ENCODE results near the gene FOXK1. TPM values are rescaled to one million over a fixed set of nuclear protein-coding genes. Genes with fewer than 3 reads are reported as not detected.
A peak's percentile ranks its signal among the peaks of the same experiment; 100 is the strongest.

Gene FOXK1
- total and polyA plus RNA-seq, 2 of the 13 experiments (the other 11 are each of a cell fraction or from before 2014, with no cell fraction given): 4.6 to 8.8 TPM

DNA sequence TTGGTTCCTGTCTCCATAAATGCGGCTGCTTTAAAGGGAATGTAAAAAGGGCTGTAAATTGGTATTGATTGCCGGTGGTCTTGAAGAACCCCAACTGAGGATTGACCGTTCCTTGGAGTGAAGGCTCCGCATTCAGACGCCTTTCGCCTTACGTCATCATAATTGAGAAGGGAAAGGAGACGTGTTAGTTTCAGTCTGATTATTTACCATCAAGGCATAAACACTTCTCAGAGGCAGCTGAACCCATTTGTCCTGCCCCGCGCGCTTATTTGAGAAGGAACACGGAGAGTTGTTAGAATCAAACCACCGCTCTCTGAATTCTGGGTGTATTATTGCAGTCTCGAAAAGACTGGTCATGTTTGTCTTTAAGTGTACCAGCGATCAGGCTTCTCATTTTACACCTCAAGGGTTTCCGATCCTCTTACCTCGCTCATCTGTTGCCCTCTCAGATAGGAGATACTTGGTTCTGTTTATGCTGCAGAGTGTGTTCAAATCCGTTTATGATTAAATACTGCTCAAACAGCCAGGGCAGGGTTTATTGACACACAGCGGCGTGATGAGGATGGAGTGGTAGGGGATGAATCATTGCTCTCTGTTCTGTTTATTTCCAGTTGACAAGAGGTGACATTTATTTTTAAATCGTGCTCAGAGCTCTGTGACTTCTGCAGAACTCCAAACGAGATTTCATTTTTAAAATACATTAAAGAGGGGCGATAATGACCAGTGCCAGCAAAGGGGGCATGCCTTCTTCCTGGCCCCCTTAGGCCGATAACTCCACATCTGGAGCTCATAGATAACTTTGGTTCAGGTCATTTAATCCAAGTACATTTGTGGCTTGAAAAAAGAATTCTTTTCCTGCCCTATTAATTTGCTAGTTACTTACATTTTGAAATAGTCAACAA lies 30.4 kb downstream of the FOXK1 start (continued):
- TF ChIP-seq, protein P1, sequence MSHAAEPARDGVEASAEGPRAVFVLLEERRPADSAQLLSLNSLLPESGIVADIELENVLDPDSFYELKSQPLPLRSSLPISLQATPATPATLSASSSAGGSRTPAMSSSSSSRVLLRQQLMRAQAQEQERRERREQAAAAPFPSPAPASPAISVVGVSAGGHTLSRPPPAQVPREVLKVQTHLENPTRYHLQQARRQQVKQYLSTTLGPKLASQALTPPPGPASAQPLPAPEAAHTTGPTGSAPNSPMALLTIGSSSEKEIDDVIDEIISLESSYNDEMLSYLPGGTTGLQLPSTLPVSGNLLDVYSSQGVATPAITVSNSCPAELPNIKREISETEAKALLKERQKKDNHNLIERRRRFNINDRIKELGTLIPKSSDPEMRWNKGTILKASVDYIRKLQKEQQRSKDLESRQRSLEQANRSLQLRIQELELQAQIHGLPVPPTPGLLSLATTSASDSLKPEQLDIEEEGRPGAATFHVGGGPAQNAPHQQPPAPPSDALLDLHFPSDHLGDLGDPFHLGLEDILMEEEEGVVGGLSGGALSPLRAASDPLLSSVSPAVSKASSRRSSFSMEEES (CRISPR knock-in tag; IDR thresholded peaks at IDR 0.05): 0 out of 2 replicates have a peak, but pooled peaks have one; percentile 13
- TF ChIP-seq SMAD9 (CRISPR knock-in tag; IDR thresholded peaks at IDR 0.05) (no peak), ZNF430 (CRISPR knock-in tag; IDR thresholded peaks at IDR 0.05) (no peak), ZNF30 (CRISPR knock-in tag; IDR thresholded peaks at IDR 0.05) (no peak), ERF (CRISPR knock-in tag; IDR thresholded peaks at IDR 0.05) (peak; percentile 25; the same call in 1 of the 2 replicates), HMG20A (CRISPR knock-in tag; IDR thresholded peaks at IDR 0.05; ENCODE audit: borderline replicate concordance) (peak; percentile 33; the same call in 1 of the 2 replicates), CHD4 (IDR thresholded peaks at IDR 0.05; ENCODE audit: borderline replicate concordance, low read length) (no peak), IRX3 (CRISPR knock-in tag; IDR thresholded peaks at IDR 0.05; ENCODE audit: borderline replicate concordance, low read depth) (no peak), ZFP36 (IDR thresholded peaks at IDR 0.05; ENCODE audit: borderline replicate concordance, low read depth, low read length, partially characterized antibody) (no peak), ZSCAN21 (CRISPR knock-in tag; IDR thresholded peaks at IDR 0.05; ENCODE audit: borderline replicate concordance) (no peak), ZFYVE20 (CRISPR knock-in tag; IDR thresholded peaks at IDR 0.05; ENCODE audit: borderline replicate concordance, low read depth) (no peak), ZNF607 (CRISPR knock-in tag; IDR thresholded peaks at IDR 0.05; ENCODE audit: borderline replicate concordance) (no peak), KDM6A (CRISPR knock-in tag; IDR thresholded peaks at IDR 0.05; ENCODE audit: low read depth) (no peak), ESRRA (CRISPR knock-in tag; IDR thresholded peaks at IDR 0.05; ENCODE audit: low read depth) (no peak), ZNF367 (CRISPR knock-in tag; IDR thresholded peaks at IDR 0.05; ENCODE audit: borderline replicate concordance) (no peak), FOSL2 (CRISPR knock-in tag; IDR thresholded peaks at IDR 0.05) (peak; percentile 96), ZEB1 (IDR thresholded peaks at IDR 0.05; ENCODE audit: insufficient replicate concordance, low read depth) (no peak)
- TF ChIP-seq, protein P2, sequence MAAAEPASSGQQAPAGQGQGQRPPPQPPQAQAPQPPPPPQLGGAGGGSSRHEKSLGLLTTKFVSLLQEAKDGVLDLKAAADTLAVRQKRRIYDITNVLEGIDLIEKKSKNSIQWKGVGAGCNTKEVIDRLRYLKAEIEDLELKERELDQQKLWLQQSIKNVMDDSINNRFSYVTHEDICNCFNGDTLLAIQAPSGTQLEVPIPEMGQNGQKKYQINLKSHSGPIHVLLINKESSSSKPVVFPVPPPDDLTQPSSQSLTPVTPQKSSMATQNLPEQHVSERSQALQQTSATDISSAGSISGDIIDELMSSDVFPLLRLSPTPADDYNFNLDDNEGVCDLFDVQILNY (CRISPR knock-in tag; conservative IDR thresholded peaks at IDR 0.05): no peak
- TF ChIP-seq, protein P3, sequence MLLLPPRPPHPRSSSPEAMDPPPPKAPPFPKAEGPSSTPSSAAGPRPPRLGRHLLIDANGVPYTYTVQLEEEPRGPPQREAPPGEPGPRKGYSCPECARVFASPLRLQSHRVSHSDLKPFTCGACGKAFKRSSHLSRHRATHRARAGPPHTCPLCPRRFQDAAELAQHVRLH (CRISPR knock-in tag; IDR thresholded peaks at IDR 0.05; ENCODE audit: borderline replicate concordance, low read depth): no peak
- TF ChIP-seq, protein P4, sequence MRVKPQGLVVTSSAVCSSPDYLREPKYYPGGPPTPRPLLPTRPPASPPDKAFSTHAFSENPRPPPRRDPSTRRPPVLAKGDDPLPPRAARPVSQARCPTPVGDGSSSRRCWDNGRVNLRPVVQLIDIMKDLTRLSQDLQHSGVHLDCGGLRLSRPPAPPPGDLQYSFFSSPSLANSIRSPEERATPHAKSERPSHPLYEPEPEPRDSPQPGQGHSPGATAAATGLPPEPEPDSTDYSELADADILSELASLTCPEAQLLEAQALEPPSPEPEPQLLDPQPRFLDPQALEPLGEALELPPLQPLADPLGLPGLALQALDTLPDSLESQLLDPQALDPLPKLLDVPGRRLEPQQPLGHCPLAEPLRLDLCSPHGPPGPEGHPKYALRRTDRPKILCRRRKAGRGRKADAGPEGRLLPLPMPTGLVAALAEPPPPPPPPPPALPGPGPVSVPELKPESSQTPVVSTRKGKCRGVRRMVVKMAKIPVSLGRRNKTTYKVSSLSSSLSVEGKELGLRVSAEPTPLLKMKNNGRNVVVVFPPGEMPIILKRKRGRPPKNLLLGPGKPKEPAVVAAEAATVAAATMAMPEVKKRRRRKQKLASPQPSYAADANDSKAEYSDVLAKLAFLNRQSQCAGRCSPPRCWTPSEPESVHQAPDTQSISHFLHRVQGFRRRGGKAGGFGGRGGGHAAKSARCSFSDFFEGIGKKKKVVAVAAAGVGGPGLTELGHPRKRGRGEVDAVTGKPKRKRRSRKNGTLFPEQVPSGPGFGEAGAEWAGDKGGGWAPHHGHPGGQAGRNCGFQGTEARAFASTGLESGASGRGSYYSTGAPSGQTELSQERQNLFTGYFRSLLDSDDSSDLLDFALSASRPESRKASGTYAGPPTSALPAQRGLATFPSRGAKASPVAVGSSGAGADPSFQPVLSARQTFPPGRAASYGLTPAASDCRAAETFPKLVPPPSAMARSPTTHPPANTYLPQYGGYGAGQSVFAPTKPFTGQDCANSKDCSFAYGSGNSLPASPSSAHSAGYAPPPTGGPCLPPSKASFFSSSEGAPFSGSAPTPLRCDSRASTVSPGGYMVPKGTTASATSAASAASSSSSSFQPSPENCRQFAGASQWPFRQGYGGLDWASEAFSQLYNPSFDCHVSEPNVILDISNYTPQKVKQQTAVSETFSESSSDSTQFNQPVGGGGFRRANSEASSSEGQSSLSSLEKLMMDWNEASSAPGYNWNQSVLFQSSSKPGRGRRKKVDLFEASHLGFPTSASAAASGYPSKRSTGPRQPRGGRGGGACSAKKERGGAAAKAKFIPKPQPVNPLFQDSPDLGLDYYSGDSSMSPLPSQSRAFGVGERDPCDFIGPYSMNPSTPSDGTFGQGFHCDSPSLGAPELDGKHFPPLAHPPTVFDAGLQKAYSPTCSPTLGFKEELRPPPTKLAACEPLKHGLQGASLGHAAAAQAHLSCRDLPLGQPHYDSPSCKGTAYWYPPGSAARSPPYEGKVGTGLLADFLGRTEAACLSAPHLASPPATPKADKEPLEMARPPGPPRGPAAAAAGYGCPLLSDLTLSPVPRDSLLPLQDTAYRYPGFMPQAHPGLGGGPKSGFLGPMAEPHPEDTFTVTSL (CRISPR knock-in tag; IDR thresholded peaks at IDR 0.05; ENCODE audit: borderline replicate concordance): peak; percentile 41; the same call in 1 of the 2 replicates

All from HepG2 (cell line).